Left colon (tissue), 2 donors: Measurements from ENCODE around the gene DNAH6. TPM values are rescaled to one million over a fixed set of nuclear protein-coding genes. Genes with fewer than 3 reads are reported as not detected.

ENCODE experiments used
- total RNA-seq, 2 donors: library from RNA; stranded (reverse); fragmentation: NEBNext Ultra II Directional; extraction: Animal tissue kit (Norgen Biotek cat#: 25700); gene quantifications; one replicate each; pipeline ENCODE4 v1.2.1, GENCODE V29; 2021
- donor health status: DM: no; HTN: no; CAD: no.
- donor health status: DM: yes; HTN: yes; CAD: no.

Gene DNAH6
- total RNA-seq, 2 donors from 2014 or later, result 0.61 to 1.3 TPM

Other genes with a start within 250 kb of the DNAH6 start
- 100 to 1,000 TPM; 201 to 234 TPM for gene SUCLG1, start 57.2 kb upstream of the DNAH6 start, total RNA-seq